ENCODE results near the gene RDX. TPM values are rescaled to one million over a fixed set of nuclear protein-coding genes. Genes with fewer than 3 reads are reported as not detected.
A peak's percentile ranks its signal among the peaks of the same experiment; 100 is the strongest.

The RDX gene
- 105 TPM for total RNA-seq

GRCh38 chr11:110296226-110297075, at the start of gene RDX:
Gene RDX, minus strand, starts transcription at chr11:110296614. Its CDS starts 16,922 bp downstream, at chr11:110279692.
- H3K4me1 ChIP-seq, result peaks cover 5 to 18% of the 10 kb centered on the region in 2 donors
- TF ChIP-seq CTCF (IDR thresholded peaks at IDR 0.05), result peak in 1 of 3 experiments; percentile 17
- intact Hi-C loops (cut with DNase I), result loop anchor here (1.0 to 10.0 kb wide), 6 partner anchors 81 to 418 kb away; partner anchors contain the start of genes ARHGAP20, FDX1 and ZC3H12C
- DNase-seq (ENCODE audit: low spot score in 2 of 2), result peak in 1 of 2 donors; percentile 82
- H3K27me3 ChIP-seq, result no peaks in the 10 kb centered on the region
- no peaks in the 10 kb centered on the region for H3K36me3 ChIP-seq
- H3K4me3 ChIP-seq, result peak within 1 kb of the TSS; percentile 83 to 95
- no peaks in the 10 kb centered on the region for H3K9me3 ChIP-seq
- H3K27ac ChIP-seq, result peak within 1 kb of the TSS; percentile 87 to 95

DNA sequence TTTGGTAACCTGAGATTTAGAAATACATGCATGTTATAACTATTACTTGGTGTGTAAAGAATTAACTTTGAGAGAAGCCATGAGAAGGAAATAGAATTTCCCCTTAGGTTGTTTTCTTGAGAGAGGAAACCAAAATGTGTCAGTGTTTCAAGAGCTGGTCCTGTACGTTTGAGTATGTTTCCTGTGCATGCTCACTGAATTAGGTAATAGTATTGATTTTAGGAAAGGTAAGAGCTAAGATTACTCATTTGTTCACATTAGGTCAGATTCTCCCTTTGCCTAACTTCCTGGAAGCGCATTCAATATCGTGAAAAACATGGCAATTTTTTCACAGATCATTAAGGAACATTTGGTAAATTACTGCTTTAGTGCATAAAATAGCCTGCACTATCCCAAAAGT, 49.3 kb upstream of the RDX start:
- no peaks in the 10 kb centered on the region for H3K4me1 ChIP-seq
- TF ChIP-seq CTCF (IDR thresholded peaks at IDR 0.05), result no peak
- intact Hi-C loops (cut with DNase I), result no loop called here
- no peak overlapping the region for H3K27ac ChIP-seq
- DNase-seq (ENCODE audit: low spot score in 2 of 2), result no peak
- H3K4me3 ChIP-seq, result no peak overlapping the region
- H3K27me3 ChIP-seq, result no peaks in the 10 kb centered on the region
- H3K9me3 ChIP-seq, result no peaks in the 10 kb centered on the region
- H3K36me3 ChIP-seq, result no peaks in the 10 kb centered on the region

DNA sequence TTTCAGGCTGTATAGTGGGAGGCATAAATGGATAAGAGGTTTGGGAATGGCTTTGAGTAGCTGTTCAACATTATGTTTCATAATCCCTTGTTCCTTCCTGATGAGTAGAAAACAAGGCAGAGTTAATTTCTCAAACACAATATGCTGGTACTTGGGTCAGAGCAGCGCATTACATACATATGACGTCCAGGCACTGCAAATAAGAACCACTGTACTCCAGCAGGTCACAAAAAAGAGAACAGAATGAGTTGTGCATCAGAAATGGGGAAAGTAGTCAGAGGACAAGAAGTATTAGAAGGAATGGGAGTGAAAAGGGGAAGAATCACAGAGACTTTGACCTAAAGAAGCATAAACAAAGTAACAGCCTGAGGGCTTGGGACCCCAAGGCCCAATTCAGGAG, 44.0 kb upstream of the RDX start:
- H3K36me3 ChIP-seq, result no peaks in the 10 kb centered on the region
- H3K4me3 ChIP-seq, result no peak overlapping the region
- H3K9me3 ChIP-seq, result no peaks in the 10 kb centered on the region
- no peak overlapping the region for H3K27ac ChIP-seq
- no peak for DNase-seq (ENCODE audit: low spot score in 2 of 2)
- no peaks in the 10 kb centered on the region for H3K27me3 ChIP-seq
- TF ChIP-seq CTCF (IDR thresholded peaks at IDR 0.05), result no peak
- H3K4me1 ChIP-seq, result no peaks in the 10 kb centered on the region
- intact Hi-C loops (cut with DNase I), result no loop called here

- Histone ChIP-seq H3K4me3 (no peak overlapping the region), H3K36me3 (no peaks in the 10 kb centered on the region), H3K9me3 (no peaks in the 10 kb centered on the region), H3K4me1 (no peaks in the 10 kb centered on the region), H3K27ac (no peak overlapping the region), H3K27me3 (no peaks in the 10 kb centered on the region)
- intact Hi-C loops (cut with DNase I), result no loop called here
- DNase-seq (ENCODE audit: low spot score in 2 of 2), result no peak
- TF ChIP-seq CTCF (IDR thresholded peaks at IDR 0.05), result no peak
Measured at GRCh38 chr11:110339456-110340250, 43.2 kb upstream of the RDX start.

DNA sequence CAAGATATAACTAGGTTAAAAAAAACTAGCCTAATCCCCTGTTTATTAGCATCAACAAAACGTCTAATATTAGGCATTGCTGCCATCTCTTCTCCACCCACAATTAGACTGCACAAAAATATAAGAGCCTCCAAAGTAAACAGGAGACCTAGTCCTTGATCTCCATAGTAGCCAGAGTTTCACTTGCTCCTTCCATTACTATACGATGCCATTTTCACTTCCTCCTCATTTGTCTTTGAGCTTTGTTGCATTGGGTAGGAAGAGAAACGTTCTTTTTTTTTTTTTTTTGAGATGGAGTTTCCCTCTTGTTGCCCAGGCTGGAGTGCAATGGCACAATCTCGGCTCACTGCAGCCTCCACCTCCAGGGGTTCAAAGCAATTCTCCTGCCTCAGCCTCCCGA, 42.3 kb upstream of the RDX start:
- Histone ChIP-seq H3K36me3 (no peaks in the 10 kb centered on the region), H3K27ac (no peak overlapping the region), H3K4me3 (no peak overlapping the region), H3K9me3 (no peaks in the 10 kb centered on the region), H3K4me1 (no peaks in the 10 kb centered on the region), H3K27me3 (no peaks in the 10 kb centered on the region)
- no peak for DNase-seq (ENCODE audit: low spot score in 2 of 2)
- TF ChIP-seq CTCF (IDR thresholded peaks at IDR 0.05), result no peak
- intact Hi-C loops (cut with DNase I), result no loop called here
